GM23248 (cell line): ENCODE data around the gene SNRPA. TPM values are rescaled to one million over a fixed set of nuclear protein-coding genes. Genes with fewer than 3 reads are reported as not detected.

Experiments
- DNase-seq: peaks from one replicate; pipeline ENCODE4 v3.0.0-alpha.2; 2015
- H2AFZ ChIP-seq: fragments of 200-600 bp; sonication (generic); 2 replicates; pipeline ENCODE4 v1.6.1; 2016; ENCODE audit warnings: antibody characterized with exemption
- H3F3A ChIP-seq: fragments of 200-600 bp; sonication (generic); 2 replicates; pipeline ENCODE4 v1.6.1; 2016; ENCODE audit warnings: mild to moderate bottlenecking, antibody characterized with exemption, mixed run types; ENCODE audit not compliant: insufficient read depth
- H3K27ac ChIP-seq: fragments of 200-600 bp; sonication (generic); 2 replicates; pipeline ENCODE4 v1.5.1; 2016; ENCODE audit warnings: mild to moderate bottlenecking
- H3K27me3 ChIP-seq: fragments of 200-600 bp; sonication (generic); replicated peaks from 2 replicates; pipeline ENCODE4 v1.6.1; 2016; ENCODE audit warnings: mild to moderate bottlenecking; ENCODE audit not compliant: insufficient read depth
- H3K36me3 ChIP-seq: fragments of 200-600 bp; sonication (generic); 2 replicates; pipeline ENCODE4 v1.6.1; 2016; ENCODE audit warnings: low read depth, mild to moderate bottlenecking
- H3K4me1 ChIP-seq: fragments of 200-600 bp; sonication (generic); 2 replicates; pipeline ENCODE4 v1.6.1; 2016; ENCODE audit warnings: mild to moderate bottlenecking; ENCODE audit not compliant: insufficient read depth
- H3K4me2 ChIP-seq: fragments of 200-600 bp; sonication (generic); one replicate; pipeline ENCODE4 v1.6.1; 2016; ENCODE audit warnings: mild to moderate bottlenecking; ENCODE audit not compliant: unreplicated experiment
- H3K4me3 ChIP-seq: fragments of 200-600 bp; sonication (generic); 2 replicates; pipeline ENCODE4 v1.5.1; 2016; ENCODE audit warnings: mild to moderate bottlenecking
- H3K79me2 ChIP-seq: fragments of 200-600 bp; sonication (generic); 2 replicates; pipeline ENCODE4 v1.6.1; 2016; ENCODE audit warnings: mild to moderate bottlenecking; ENCODE audit not compliant: insufficient read depth
- H3K9ac ChIP-seq: fragments of 200-600 bp; sonication (generic); 2 replicates; pipeline ENCODE4 v1.6.1; 2016; ENCODE audit warnings: mild to moderate bottlenecking
- H3K9me2 ChIP-seq: fragments of 200-600 bp; sonication (generic); 2 replicates; pipeline ENCODE4 v1.6.1; 2016; ENCODE audit warnings: mixed run types, mild to moderate bottlenecking, moderate library complexity; ENCODE audit not compliant: insufficient read depth
- H3K9me3 ChIP-seq: fragments of 200-600 bp; sonication (generic); one replicate; pipeline ENCODE4 v1.6.1; 2017; ENCODE audit warnings: low read depth
- H4K20me1 ChIP-seq: fragments of 200-600 bp; sonication (generic); 2 replicates; pipeline ENCODE4 v1.6.0; 2016; ENCODE audit not compliant: insufficient read depth
- EZH2 ChIP-seq: fragments of 200-600 bp; sonication (generic); IDR thresholded peaks from 2 replicates; pipeline ENCODE4 v1.6.1; 2018; ENCODE audit warnings: antibody characterized with exemption, mild to moderate bottlenecking; ENCODE audit not compliant: insufficient read depth, poor library complexity, severe bottlenecking
- EZH2phosphoT487 ChIP-seq: fragments of 200-600 bp; sonication (generic); IDR thresholded peaks from 2 replicates; pipeline ENCODE4 v1.6.1; 2018; ENCODE audit warnings: antibody characterized with exemption, moderate library complexity, mild to moderate bottlenecking, low read depth; ENCODE audit not compliant: insufficient read depth
- WGBS, 2 experiments: methylation state at CpG; one replicate each; pipeline ENCODE4 v1.1.6; 2015 to 2017; ENCODE audit warnings: low lambda C conversion rate in 2 of 2, low coverage in 1 of 2; ENCODE audit errors: missing lambda C conversion rate in 2 of 2; 5-methylcytosine and 5-hydroxymethylcytosine counted together
- in situ Hi-C: fragments of 300-500 bp; cut with MboI; formaldehyde crosslinking; loops from 2 replicates; pipeline ENCODE4 v1.15.0; 2020
- polyA plus RNA-seq: library from polyadenylated mRNA; unstranded; fragments of >200 nt; fragmentation: Nextera tagmentation; extraction: Ambion mirVana; gene quantifications from 2 replicates; pipeline ENCODE4 v1.2.1, GENCODE V29; 2016
- total RNA-seq: library from RNA; depleted of rRNA; stranded (reverse); fragments of >200 nt; shearing (Covaris generic); gene quantifications from 2 replicates; pipeline ENCODE4 v1.2.3, GENCODE V29; 2014

Gene SNRPA
- total and polyA plus RNA-seq, 2 experiments from 2014 or later, result 30.6 to 58.5 TPM

DNA sequence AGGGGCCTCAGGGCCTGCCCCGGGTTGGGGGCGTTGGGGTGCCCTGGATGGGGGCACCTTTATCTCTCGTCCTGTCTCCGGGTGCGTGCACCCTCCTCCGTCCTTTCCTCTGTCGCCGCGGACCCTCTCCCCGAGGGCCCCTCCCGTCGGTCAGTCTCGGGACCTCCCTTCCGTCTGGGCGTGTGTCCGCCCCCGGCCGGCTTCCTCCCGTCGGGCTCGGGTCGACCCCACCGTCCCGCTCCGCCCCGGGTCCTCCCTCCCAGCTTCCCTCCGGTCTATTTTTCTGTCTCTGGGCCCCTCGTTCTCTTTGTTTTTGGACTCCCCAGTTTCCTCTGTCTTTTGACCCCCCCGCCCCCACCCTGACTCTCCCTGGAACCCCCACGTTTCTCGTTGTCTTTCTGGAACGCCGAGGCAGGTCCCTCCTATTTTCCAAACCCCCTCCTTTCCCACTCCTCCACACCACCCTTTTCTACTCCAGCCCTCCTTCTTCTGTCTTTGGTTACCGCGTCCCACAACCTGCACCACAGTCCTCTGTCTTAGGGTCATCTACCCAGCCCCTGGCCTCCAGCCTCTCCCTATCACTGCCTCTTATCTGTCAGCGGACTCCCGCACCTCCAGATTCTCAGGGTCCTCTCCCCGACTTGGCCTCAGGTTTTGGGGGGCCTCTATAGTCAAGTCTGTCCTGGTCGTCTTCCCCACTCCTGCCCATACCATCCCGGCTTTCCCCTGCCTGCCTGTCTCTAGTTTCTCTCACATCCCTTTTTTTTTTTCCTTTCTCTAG lies 48.7 kb downstream of the SNRPA start:
- in situ Hi-C loops, result no loop called here

DNA sequence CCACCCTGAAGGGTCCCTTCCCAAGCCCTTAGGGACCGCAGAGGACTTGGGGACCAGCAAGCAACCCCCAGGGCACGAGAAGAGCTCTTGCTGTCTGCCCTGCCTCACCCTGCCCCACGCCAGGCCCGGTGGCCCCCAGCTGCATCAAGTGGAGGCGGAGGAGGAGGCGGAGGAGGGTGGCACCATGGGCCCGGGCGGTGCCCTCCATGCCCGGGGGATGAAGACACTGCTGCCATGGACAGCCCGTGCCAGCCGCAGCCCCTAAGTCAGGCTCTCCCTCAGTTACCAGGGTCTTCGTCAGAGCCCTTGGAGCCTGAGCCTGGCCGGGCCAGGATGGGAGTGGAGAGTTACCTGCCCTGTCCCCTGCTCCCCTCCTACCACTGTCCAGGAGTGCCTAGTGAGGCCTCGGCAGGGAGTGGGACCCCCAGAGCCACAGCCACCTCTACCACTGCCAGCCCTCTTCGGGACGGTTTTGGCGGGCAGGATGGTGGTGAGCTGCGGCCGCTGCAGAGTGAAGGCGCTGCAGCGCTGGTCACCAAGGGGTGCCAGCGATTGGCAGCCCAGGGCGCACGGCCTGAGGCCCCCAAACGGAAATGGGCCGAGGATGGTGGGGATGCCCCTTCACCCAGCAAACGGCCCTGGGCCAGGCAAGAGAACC lies 49.5 kb downstream of the SNRPA start:
- peak overlapping the region; percentile 89 for H3K4me2 ChIP-seq
- peaks cover 27% of the 10 kb centered on the region for H3K4me1 ChIP-seq
- in situ Hi-C loops, result no loop called here
- no peak overlapping the region for H2AFZ ChIP-seq
- no peaks in the 10 kb centered on the region for H3K27me3 ChIP-seq
- peak overlapping the region; percentile 88 for H3K27ac ChIP-seq
- no peaks in the 10 kb centered on the region for H3K9me3 ChIP-seq
- no peak for TF ChIP-seq EZH2phosphoT487
- no peak for TF ChIP-seq EZH2
- no peaks in the 10 kb centered on the region for H3K36me3 ChIP-seq
- H3F3A ChIP-seq, result peaks cover 23% of the 10 kb centered on the region
- peak overlapping the region; percentile 90 for H3K9ac ChIP-seq
- DNase-seq, result no peak
- H3K9me2 ChIP-seq, result no peaks in the 10 kb centered on the region
- peaks cover 64% of the 10 kb centered on the region for H3K79me2 ChIP-seq
- 0 out of 2 replicates have a peak, but pooled peaks cover 4% of the 10 kb centered on the region for H4K20me1 ChIP-seq
- H3K4me3 ChIP-seq, result peak overlapping the region; percentile 92
- 47% methylated on average over 26 to 27 of the region's 27 CpGs for WGBS, 2 experiments

More for the DNA sequence above, 48.7 kb downstream of the SNRPA start:
- peak; percentile 62 for DNase-seq
- Histone ChIP-seq H3K4me2 (peak overlapping the region; percentile 89), H3F3A (peaks cover 20% of the 10 kb centered on the region), H3K4me3 (peak overlapping the region; percentile 92), H3K4me1 (peaks cover 27% of the 10 kb centered on the region), H3K36me3 (no peaks in the 10 kb centered on the region), H2AFZ (0 out of 2 replicates have a peak overlapping the region, but pooled peaks have one; percentile 17), H4K20me1 (0 out of 2 replicates have a peak, but pooled peaks cover 1% of the 10 kb centered on the region), H3K79me2 (peaks cover 57% of the 10 kb centered on the region), H3K9me3 (no peaks in the 10 kb centered on the region), H3K9me2 (no peaks in the 10 kb centered on the region), H3K27ac (peak overlapping the region; percentile 88), H3K27me3 (no peaks in the 10 kb centered on the region), H3K9ac (peak overlapping the region; percentile 90)
- 0 to 1% methylated on average over 16 to 40 of the region's 40 CpGs for WGBS, 2 experiments
- no peak for TF ChIP-seq EZH2
- no peak for TF ChIP-seq EZH2phosphoT487

DNA sequence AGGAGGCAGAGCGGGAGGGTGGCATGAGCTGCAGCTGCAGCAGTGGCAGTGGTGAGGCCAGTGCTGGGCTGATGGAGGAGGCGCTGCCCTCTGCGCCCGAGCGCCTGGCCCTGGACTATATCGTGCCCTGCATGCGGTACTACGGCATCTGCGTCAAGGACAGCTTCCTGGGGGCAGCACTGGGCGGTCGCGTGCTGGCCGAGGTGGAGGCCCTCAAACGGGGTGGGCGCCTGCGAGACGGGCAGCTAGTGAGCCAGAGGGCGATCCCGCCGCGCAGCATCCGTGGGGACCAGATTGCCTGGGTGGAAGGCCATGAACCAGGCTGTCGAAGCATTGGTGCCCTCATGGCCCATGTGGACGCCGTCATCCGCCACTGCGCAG lies 50.0 kb downstream of the SNRPA start:
- peak overlapping the region; percentile 92 for H3K4me3 ChIP-seq

DNA sequence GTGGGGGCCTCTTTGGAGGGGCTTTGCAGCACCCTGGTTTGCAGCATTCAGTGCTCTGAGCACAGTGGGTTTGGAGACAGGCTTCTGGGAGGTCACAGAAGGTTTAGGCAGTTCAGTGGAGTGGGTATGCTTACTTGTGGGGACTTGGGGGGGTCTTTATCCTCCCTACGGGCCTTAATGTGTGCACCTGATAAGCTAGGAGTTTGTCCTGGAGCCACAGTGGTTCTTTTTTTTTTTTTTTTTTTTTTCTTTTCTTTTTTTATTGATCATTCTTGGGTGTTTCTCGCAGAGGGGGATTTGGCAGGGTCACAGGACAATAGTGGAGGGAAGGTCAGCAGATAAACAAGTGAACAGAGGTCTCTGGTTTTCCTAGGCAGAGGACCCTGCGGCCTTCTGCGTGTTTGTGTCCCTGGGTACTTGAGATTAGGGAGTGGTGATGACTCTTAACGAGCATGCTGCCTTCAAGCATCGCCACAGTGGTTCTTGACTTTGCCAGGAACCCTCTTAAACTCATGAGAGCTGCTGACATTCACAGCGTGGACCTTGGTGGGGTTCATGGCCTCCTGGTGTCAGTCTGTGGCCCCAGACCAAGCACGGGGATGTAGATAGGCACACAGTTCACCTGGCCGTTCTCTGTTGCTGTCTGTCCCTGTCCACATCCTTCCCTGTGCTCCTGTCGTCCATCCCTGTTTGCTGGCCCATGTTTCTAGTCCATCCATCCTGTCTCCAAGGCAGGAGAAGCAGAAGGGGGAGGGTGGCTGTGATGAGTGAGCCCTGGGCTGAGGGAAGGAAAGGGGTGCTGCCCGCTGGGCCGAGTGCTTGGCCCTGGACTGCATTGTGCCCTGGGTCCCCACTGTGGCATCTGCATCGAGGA lies 50.7 kb downstream of the SNRPA start:
- H4K20me1 ChIP-seq, result 0 out of 2 replicates have a peak, but pooled peaks cover 4% of the 10 kb centered on the region
- no peaks in the 10 kb centered on the region for H3K36me3 ChIP-seq
- peaks cover 76% of the 10 kb centered on the region for H3K79me2 ChIP-seq
- TF ChIP-seq EZH2phosphoT487 (no peak), EZH2 (no peak)
- H3K9me3 ChIP-seq, result no peaks in the 10 kb centered on the region
- DNase-seq, result peak; percentile 48
- no peak overlapping the region for H2AFZ ChIP-seq
- H3K4me2 ChIP-seq, result peak overlapping the region; percentile 51
- H3K9ac ChIP-seq, result peak overlapping the region; percentile 90
- H3K27ac ChIP-seq, result peak overlapping the region; percentile 35
- H3K4me3 ChIP-seq, result peak overlapping the region; percentile 92
- H3K4me1 ChIP-seq, result peaks cover 34% of the 10 kb centered on the region
- H3K27me3 ChIP-seq, result no peaks in the 10 kb centered on the region
- in situ Hi-C loops, result no loop called here
- WGBS, 2 experiments, result 30 to 31% methylated on average over 12 to 13 of the region's 13 CpGs
- no peaks in the 10 kb centered on the region for H3K9me2 ChIP-seq
- peaks cover 27% of the 10 kb centered on the region for H3F3A ChIP-seq

More for the DNA sequence above, 50.0 kb downstream of the SNRPA start:
- Histone ChIP-seq H3K36me3 (no peaks in the 10 kb centered on the region), H3K27me3 (no peaks in the 10 kb centered on the region), H3K9me2 (no peaks in the 10 kb centered on the region), H2AFZ (no peak overlapping the region), H3F3A (peaks cover 27% of the 10 kb centered on the region), H3K79me2 (peaks cover 70% of the 10 kb centered on the region), H3K4me2 (peak overlapping the region; percentile 51), H3K9ac (peak overlapping the region; percentile 90), H3K4me1 (peaks cover 27% of the 10 kb centered on the region), H3K9me3 (no peaks in the 10 kb centered on the region), H4K20me1 (0 out of 2 replicates have a peak, but pooled peaks cover 4% of the 10 kb centered on the region), H3K27ac (no peak overlapping the region)
- in situ Hi-C loops, result no loop called here
- no peak for DNase-seq
- 81 to 86% methylated on average over 25 to 27 of the region's 27 CpGs for WGBS, 2 experiments
- TF ChIP-seq EZH2phosphoT487 (no peak), EZH2 (no peak)
